GM18868 (cell line): ENCODE data around the gene SMARCA4.

ENCODE experiments used
- ATAC-seq: cut with Tn5 transposase; IDR thresholded peaks from one replicate; pipeline ENCODE4 v1.9.1; 2021; ENCODE audit warnings: mild to moderate bottlenecking, moderate library complexity; ENCODE audit not compliant: unreplicated experiment

SMARCA4 gene

GRCh38 chr19:10960314-10961072 is at the start of gene SMARCA4:
Gene SMARCA4 (plus strand): TSS chr19:10961030. CDS start chr19:10984152, 23,122 bp downstream.
- ATAC-seq: peak; percentile 74

GRCh38 chr19:10911579-10912363 is 49.1 kb upstream of the SMARCA4 start:
- no peak for ATAC-seq

DNA sequence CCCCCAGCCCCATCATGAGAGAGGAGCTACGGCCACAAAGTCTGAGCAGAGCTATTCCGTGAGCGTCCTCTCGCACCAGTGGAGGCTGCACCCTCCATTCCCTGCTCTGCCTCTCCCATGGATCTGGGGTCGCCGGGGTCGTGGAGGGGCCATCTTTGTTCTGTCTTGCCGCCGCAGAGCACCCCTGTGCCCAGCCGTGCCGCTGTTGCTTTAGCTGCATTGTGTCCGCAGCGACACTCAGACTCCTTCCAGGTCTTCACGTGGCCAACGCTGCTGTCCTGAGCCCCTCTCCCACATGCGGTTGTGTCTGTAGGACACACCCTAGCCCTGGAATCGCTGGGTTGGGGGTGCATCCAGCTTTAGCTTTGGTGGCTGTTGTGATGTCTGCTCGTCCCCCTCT is 48.2 kb upstream of the SMARCA4 start:
- no peak for ATAC-seq

- ATAC-seq: no peak
Observed at GRCh38 chr19:10913716-10914340, 47.0 kb upstream of the SMARCA4 start.

DNA sequence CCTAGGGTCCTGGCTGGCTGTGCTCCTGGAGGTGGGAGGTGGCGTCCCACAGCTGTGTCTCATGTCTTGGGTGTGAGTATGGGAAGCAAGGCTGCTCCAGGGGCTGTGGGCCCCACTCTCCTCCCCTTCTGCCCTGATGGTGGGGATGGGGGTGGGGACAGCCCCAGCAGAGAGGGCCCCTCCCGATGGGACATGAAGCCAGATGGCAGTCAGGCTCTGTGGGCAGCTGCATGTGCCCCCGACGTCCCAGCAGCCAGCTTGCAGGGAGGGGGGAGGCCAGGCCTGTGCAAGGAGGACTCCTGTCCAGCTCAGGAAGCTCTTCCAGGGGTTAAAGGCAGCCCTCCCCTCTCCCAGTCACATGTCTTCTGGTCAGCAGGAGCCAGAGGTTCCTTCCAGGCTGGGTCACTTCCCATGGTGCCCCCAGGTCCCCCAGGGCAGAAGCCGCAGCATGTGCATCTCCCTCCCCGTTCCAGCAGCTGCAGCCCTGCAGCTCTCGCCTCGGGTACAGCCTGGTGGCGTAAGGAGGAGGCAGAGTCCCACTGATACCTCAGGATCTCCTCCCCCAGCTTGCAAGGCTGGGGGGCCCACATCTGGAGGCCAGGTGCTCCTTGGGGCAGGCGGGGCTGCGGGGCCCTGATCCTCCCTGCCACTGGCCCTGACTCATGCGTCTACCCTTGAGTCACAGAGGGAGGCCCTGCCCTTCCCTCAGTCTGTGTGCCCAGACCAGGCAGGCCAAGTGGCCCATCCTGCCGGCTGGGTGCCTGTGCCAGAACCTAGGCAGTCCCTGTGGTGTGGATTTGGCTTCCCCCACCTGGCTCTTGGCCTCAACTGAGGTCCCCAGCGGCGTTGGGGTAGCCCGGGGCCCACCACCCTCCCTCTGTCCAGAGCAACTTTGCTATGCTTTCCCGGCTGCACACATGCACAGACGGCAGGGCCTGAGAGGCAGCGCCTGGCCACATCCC is 45.4 kb upstream of the SMARCA4 start:
- ATAC-seq: no peak

DNA sequence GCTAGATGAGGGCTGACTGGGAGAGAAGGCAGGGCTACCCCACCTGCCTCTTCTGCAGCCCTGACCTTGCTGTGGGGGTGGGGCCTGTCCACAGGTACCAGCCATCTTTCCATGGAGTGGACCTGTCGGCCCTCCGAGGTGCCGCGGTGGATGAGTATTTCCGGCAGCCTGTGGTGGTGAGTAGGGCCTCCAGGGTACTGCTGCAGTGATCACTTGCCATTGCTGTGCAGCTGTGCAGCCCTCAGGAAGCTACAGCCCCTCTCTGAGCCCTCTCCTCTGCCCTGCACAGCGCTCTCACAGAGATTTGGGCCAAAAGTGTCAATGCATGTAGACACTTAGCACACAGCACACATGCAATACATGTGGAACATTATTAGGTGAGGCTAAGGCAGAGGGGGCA is 44.2 kb upstream of the SMARCA4 start:
- ATAC-seq: no peak

DNA sequence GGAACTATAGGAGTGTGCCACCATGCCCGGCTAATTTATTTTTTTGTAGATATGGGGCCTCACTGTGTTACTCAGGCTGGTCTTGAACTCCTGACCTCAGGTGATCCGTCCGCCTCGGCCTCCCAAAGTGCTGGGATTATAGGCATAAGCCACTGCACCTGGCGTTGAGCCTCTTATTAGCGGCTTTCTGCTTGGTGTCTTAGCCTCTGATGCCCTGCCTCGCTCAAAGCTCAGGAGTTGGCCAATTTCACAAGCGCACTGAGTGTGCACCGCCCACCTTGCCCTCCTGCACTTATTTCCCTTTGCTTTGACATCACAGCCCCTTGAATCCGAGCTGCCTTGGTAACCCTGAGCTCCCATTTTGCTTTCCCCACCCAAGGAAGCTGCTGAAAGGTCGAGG is 42.5 kb upstream of the SMARCA4 start:
- ATAC-seq: no peak

DNA sequence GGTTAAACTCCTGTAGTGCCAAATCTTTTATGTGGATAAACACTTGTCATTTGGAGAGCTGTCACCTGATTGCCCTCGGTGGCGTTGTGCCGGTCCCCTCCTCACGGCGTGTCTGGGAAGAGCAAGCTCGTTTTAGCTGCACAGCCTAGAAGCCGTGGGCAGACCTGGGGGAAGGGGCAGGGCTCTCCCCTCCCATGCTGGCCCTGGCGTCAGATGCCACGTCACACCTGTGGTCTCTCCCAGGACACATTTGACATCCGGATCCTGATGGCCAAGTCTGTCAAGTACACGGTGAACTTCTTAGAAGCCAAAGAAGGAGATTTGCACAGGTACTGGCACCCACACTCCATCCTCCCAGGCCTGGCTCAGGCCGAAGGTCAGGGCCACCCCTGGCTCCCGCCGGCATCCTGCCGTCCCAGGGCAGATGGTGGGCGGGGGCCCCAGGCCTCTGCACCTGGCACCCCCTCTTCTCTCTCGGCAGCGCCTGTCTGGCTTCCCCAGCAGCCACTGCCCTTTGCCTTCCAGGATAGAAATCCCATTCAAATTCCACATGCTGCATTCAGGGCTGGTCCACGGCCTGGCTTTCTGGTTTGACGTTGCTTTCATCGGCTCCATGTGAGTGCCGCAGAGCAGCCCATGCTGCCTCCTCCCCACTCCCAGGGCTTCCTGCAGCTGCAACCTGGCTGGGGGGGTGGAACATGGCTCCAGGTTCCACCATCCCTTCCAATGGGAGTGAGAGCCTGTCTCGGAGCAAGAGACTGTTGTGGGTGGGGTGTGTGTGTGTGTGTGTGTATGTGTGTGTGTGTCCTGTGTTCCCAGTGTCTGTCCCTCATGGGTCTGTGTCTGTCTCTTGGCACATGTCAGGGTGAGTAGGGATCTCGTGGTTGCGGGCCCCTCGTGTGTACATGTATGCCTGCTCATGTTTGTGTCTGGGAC is 41.2 kb upstream of the SMARCA4 start:
- ATAC-seq: no peak

GRCh38 chr19:10920288-10920655 is 40.6 kb upstream of the SMARCA4 start:
- ATAC-seq: no peak

DNA sequence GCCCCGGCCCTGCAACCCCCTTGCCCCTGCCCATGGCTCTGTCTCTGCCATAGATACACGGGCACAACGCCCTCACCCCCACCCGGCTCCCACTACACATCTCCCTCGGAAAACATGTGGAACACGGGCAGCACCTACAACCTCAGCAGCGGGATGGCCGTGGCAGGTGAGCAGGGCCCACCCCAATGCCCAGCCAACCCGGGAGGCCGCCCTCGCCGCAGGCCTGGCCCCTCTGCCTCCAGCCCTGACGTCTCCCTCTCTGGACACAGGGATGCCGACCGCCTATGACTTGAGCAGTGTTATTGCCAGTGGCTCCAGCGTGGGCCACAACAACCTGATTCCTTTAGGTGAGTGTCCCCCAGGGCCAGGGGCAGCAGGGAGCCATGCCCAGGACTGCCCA is 40.0 kb upstream of the SMARCA4 start:
- no peak for ATAC-seq

- ATAC-seq: no peak
Observed at GRCh38 chr19:10921199-10921909, 39.5 kb upstream of the SMARCA4 start.

- no peak for ATAC-seq
Observed at GRCh38 chr19:10921910-10922637, 38.8 kb upstream of the SMARCA4 start.

GRCh38 chr19:10922638-10923014 is 38.2 kb upstream of the SMARCA4 start:
- ATAC-seq: no peak

- ATAC-seq: no peak
Observed at GRCh38 chr19:10923260-10924112, 37.3 kb upstream of the SMARCA4 start.

DNA sequence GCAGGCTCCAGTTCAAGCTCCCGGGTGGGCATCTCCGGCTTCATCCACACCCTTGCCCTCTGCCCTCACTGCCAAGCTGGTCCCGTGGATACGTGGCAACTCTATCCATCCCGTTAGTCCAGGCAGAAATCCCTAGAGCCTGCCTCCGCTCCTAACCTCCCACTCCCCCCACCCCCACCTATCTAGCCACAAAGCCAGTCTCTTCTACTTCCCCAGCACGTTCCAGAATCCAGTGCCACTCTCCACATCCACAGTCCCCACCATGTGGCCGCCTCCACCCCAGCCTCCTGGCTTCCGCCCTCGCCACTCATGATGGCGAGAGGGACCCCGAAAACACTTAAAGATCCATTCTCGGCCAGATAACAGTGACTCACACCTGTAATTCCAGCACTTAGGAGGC is 36.2 kb upstream of the SMARCA4 start:
- ATAC-seq: no peak

DNA sequence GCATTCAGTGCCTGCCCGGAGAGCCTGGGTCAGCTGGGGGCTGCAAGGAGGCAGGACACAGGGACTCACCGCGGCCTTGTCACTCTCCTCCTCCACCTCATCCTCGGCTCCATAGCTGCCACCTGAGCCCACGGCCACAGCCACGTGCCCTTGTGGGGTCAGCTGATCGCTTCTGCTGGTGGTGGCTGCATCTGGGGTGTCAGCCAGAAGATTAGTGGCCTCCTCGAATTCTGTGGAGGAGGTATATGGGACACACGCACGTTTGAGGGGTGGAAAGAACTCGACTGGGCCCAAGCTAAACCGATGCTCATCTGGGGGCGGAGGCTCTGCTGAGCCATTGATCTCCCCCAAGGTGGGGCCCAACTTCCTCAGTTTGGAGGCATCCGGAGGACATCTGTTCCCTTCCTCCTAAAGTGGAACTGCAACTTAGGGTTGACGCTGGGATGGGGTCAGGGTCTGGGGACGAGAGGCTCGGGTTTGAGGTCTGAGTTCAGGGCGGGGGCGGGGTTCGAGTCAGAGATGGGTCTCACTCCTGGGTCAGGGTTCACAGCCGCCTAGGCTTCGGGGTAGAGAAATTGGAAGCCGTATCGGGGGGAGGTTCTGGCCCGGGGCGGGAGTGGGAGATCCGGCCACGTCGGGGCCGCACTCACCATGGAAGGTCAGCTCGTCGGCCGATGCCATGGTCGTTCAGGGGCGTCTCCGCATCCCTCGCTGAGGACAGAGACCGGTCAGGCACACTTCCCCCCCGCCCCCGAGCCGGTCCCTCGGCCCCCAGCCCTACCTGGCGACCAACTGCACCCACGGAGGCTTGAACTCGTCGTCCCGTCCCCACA is 32.9 kb upstream of the SMARCA4 start:
- no peak for ATAC-seq
